Endodermal cell (in vitro differentiated cells): Measurements from ENCODE around the gene NPY. TPM values are rescaled to one million over a fixed set of nuclear protein-coding genes. Genes with fewer than 3 reads are reported as not detected.

Source experiments
- DNase-seq: peaks from one replicate; pipeline ENCODE4 v3.0.0-alpha.2; 2017
- H3K27ac ChIP-seq: 2 replicates; pipeline ENCODE4 v1.5.1; 2013; ENCODE audit warnings: mild to moderate bottlenecking, low read depth, low read length, moderate library complexity
- H3K27me3 ChIP-seq: 2 replicates; pipeline ENCODE4 v1.6.1; 2013; ENCODE audit warnings: mild to moderate bottlenecking, low read length, moderate library complexity; ENCODE audit not compliant: insufficient read depth, control insufficient read depth, poor library complexity, severe bottlenecking
- H3K36me3 ChIP-seq: 2 replicates; pipeline ENCODE4 v1.7.0; 2013; ENCODE audit warnings: mild to moderate bottlenecking, low read length, moderate library complexity; ENCODE audit not compliant: control insufficient read depth, insufficient read depth
- H3K4me1 ChIP-seq: one replicate; pipeline ENCODE4 v1.7.0; 2013; ENCODE audit warnings: low read length; ENCODE audit not compliant: control insufficient read depth, insufficient read depth
- H3K4me3 ChIP-seq: 2 replicates; pipeline ENCODE4 v1.5.1; 2013; ENCODE audit warnings: mild to moderate bottlenecking, low read length, moderate library complexity
- H3K9ac ChIP-seq: 2 replicates; pipeline ENCODE4 v1.6.1; 2013; ENCODE audit warnings: mild to moderate bottlenecking, low read length, moderate library complexity; ENCODE audit not compliant: poor library complexity, severe bottlenecking; ENCODE audit errors: extremely low read depth
- H3K9me3 ChIP-seq: 2 replicates; pipeline ENCODE4 v1.6.1; 2013; ENCODE audit warnings: mild to moderate bottlenecking, low read length, moderate library complexity; ENCODE audit not compliant: control insufficient read depth
- H3K27ac Mint-ChIP-seq: 2 replicates; pipeline ENCODE4 v1.8.0; 2020; ENCODE audit warnings: mixed read lengths
- H3K27me3 Mint-ChIP-seq: 2 replicates; pipeline ENCODE4 v1.8.0; 2021; ENCODE audit warnings: mild to moderate bottlenecking, mixed read lengths; ENCODE audit not compliant: insufficient read depth
- H3K36me3 Mint-ChIP-seq: 2 replicates; pipeline ENCODE4 v1.8.0; 2020; ENCODE audit warnings: low read depth, mixed read lengths
- H3K4me1 Mint-ChIP-seq: 2 replicates; pipeline ENCODE4 v1.8.0; 2020; ENCODE audit warnings: mixed read lengths
- H3K4me3 Mint-ChIP-seq: 2 replicates; pipeline ENCODE4 v1.8.0; 2020; ENCODE audit warnings: mild to moderate bottlenecking, moderate library complexity, mixed read lengths
- H3K9me3 Mint-ChIP-seq: 2 replicates; pipeline ENCODE4 v1.8.0; 2020; ENCODE audit warnings: mild to moderate bottlenecking, mixed read lengths
- WGBS, 2 experiments: methylation state at CpG; one replicate each; pipeline versions ENCODE4 v1.1.5 to v1.1.7; 2013; ENCODE audit warnings: missing lambda C conversion rate in 2 of 2, mixed read lengths in 1 of 2; ENCODE audit not compliant: insufficient coverage in 1 of 2, insufficient read length in 1 of 2; 5-methylcytosine and 5-hydroxymethylcytosine counted together
- total RNA-seq, 2 donors: library from RNA; stranded (reverse); fragmentation: NEBNext Ultra II Directional in 1 of 2; extraction: Animal tissue kit (Norgen Biotek cat#: 25700) in 1 of 2; gene quantifications; 2 replicates in 1 of 2; 3 replicates in 1 of 2; pipeline ENCODE4 v1.2.1, GENCODE V29; 2021
- TF ChIP-seq, protein P1 (sequence below): fragments of 200-600 bp; sonication (generic); conservative IDR thresholded peaks from 2 replicates; pipeline ENCODE4 v1.5.0; 2021; ENCODE audit warnings: antibody characterized with exemption, mild to moderate bottlenecking

Gene NPY
- total RNA-seq, 2 donors from 2014 or later, result not detected

DNA sequence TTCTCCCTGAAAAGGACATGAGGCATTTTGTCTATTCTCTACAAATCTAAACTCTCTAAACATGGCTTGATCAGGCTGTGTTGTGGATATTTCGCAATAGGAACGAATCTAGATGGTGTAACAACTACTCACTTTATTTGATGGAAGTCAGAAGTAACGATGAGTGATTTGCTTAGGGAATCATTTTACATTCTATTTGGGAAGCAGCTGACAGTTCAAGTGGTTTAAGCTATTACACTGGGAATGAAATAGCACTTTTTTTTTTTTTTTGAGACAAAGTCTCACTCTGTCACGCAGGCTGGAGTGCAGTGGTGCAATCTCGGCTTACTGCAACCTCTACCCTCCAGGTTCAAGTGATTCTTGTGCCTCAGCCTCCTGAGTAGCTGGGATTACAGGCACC is 44.1 kb downstream of the NPY start:
- no peak overlapping the region for H3K27ac Mint-ChIP-seq
- no peaks in the 10 kb centered on the region for H3K4me1 Mint-ChIP-seq
- H3K4me3 Mint-ChIP-seq, result no peak overlapping the region
- DNase-seq, result no peak
- H3K4me1 ChIP-seq, result no peaks in the 10 kb centered on the region
- peaks cover 7% of the 10 kb centered on the region for H3K9me3 Mint-ChIP-seq
- TF ChIP-seq, protein P1, sequence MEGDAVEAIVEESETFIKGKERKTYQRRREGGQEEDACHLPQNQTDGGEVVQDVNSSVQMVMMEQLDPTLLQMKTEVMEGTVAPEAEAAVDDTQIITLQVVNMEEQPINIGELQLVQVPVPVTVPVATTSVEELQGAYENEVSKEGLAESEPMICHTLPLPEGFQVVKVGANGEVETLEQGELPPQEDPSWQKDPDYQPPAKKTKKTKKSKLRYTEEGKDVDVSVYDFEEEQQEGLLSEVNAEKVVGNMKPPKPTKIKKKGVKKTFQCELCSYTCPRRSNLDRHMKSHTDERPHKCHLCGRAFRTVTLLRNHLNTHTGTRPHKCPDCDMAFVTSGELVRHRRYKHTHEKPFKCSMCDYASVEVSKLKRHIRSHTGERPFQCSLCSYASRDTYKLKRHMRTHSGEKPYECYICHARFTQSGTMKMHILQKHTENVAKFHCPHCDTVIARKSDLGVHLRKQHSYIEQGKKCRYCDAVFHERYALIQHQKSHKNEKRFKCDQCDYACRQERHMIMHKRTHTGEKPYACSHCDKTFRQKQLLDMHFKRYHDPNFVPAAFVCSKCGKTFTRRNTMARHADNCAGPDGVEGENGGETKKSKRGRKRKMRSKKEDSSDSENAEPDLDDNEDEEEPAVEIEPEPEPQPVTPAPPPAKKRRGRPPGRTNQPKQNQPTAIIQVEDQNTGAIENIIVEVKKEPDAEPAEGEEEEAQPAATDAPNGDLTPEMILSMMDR, result no peak
- H3K9ac ChIP-seq, result no peak overlapping the region
- H3K36me3 ChIP-seq, result no peaks in the 10 kb centered on the region
- H3K27me3 Mint-ChIP-seq, result no peaks in the 10 kb centered on the region
- WGBS, 2 experiments, result 84 to 90% methylated on average over 5 of the region's 5 CpGs
- H3K27me3 ChIP-seq, result no peaks in the 10 kb centered on the region
- H3K4me3 ChIP-seq, result no peak overlapping the region
- H3K9me3 ChIP-seq, result peaks cover 9% of the 10 kb centered on the region
- no peak overlapping the region for H3K27ac ChIP-seq
- H3K36me3 Mint-ChIP-seq, result peaks cover 3% of the 10 kb centered on the region

DNA sequence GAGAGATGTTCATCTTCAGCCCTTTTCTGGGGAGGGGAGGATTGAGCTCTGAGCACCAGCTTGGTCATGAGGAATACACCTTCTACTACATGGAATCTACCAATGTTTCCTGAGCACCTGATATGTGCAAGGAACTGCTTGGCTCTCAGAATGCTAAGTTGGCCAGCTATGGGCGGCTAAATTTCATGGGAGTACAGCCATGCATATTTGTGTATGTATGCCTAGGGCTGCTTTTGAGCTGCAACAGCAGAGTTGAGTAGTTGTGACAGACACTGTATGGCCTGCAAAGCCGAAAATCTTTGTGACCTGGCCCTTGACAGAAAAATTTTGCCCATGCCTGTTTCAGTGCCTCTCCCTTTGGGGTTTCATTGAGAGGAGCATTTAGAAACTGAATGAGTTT is 44.9 kb downstream of the NPY start:
- Histone ChIP-seq H3K9ac (no peak overlapping the region), H3K27ac (no peak overlapping the region), H3K4me3 (no peak overlapping the region), H3K4me1 (no peaks in the 10 kb centered on the region), H3K36me3 (no peaks in the 10 kb centered on the region), H3K9me3 (peaks cover 10% of the 10 kb centered on the region), H3K27me3 (no peaks in the 10 kb centered on the region)
- Mint-ChIP-seq H3K4me3 (no peak overlapping the region), H3K27ac (no peak overlapping the region), H3K4me1 (no peaks in the 10 kb centered on the region), H3K9me3 (peaks cover 7% of the 10 kb centered on the region), H3K27me3 (peaks cover 4% of the 10 kb centered on the region), H3K36me3 (peaks cover 3% of the 10 kb centered on the region)
- DNase-seq, result no peak
- TF ChIP-seq, protein P1, result no peak
- WGBS, 2 experiments, result 76 to 100% methylated on average over 1 to 2 of the region's 2 CpGs

DNA sequence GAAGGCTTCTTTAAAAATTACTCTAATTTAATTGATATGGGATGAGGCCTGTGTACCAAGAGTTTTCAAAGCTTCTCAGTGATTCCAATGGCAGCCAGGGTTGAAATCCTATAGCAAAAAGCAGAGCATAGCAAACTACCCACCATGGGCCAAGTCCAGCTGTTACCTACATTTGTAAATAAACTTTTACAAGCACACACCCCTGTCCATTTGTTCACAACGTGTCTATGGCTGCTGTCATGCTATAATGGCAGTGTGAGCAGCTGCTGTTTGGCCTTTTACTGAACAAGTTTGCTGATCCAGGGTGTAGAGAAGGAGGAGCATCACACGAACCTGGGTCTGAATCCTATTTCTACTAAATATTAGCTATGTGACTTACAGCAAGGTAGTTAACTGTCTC is 50.0 kb downstream of the NPY start:
- Histone ChIP-seq H3K27me3 (no peaks in the 10 kb centered on the region), H3K4me3 (no peak overlapping the region), H3K27ac (no peak overlapping the region), H3K9me3 (peaks cover 10% of the 10 kb centered on the region), H3K36me3 (no peaks in the 10 kb centered on the region), H3K9ac (no peak overlapping the region), H3K4me1 (peaks cover 4% of the 10 kb centered on the region)
- peaks cover 22% of the 10 kb centered on the region for H3K4me1 Mint-ChIP-seq
- H3K36me3 Mint-ChIP-seq, result peaks cover 3% of the 10 kb centered on the region
- no peak for DNase-seq
- WGBS, 2 experiments, result 84% methylated on average over 2 of the region's 2 CpGs; no CpG with 5 or more reads in 1 of the 2 experiments
- H3K27ac Mint-ChIP-seq, result no peak overlapping the region
- no peak overlapping the region for H3K4me3 Mint-ChIP-seq
- H3K9me3 Mint-ChIP-seq, result peaks cover 7% of the 10 kb centered on the region
- H3K27me3 Mint-ChIP-seq, result peaks cover 43% of the 10 kb centered on the region
- TF ChIP-seq, protein P1, result no peak
